Thymus (tissue), 2 donors: ENCODE measurements around the gene CENPVL1. TPM values are rescaled to one million over a fixed set of nuclear protein-coding genes. Genes with fewer than 3 reads are reported as not detected.

Experiments
- polyA plus RNA-seq: library from polyadenylated mRNA; stranded (reverse); fragments of 200-250 nt; gene quantifications from one replicate; pipeline ENCODE4 v1.2.3, GENCODE V29; 2013
- total RNA-seq: library from RNA; stranded (reverse); fragments of 120-200 nt; gene quantifications from one replicate; pipeline ENCODE4 v1.2.4, GENCODE V29; 2013
- donor health status: healthy.

Gene CENPVL1
- total and polyA plus RNA-seq, 2 donors, result 0.24 to 0.41 TPM

Other genes starting within 250 kb of the CENPVL1 start
- 5.2 TPM for gene NUDT11, start 213.9 kb upstream of the CENPVL1 start, total RNA-seq
- gene NUDT11, start 213.9 kb upstream of the CENPVL1 start, polyA plus RNA-seq, result 3.0 TPM
- 0.14 TPM for gene CENPVL3, start 91.6 kb upstream of the CENPVL1 start, total RNA-seq
- 0.02 TPM for gene CENPVL3, start 91.6 kb upstream of the CENPVL1 start, polyA plus RNA-seq
- gene CENPVL2, start 27.7 kb upstream of the CENPVL1 start, total RNA-seq, result 0.24 TPM
- 0.41 TPM for gene CENPVL2, start 27.7 kb upstream of the CENPVL1 start, polyA plus RNA-seq
- gene GSPT2, start 32.9 kb downstream of the CENPVL1 start, total RNA-seq, result 10.5 TPM
- 18.8 TPM for gene GSPT2, start 32.9 kb downstream of the CENPVL1 start, polyA plus RNA-seq
- gene MAGED1, start 183.1 kb downstream of the CENPVL1 start, total RNA-seq, result 50.7 TPM
- gene MAGED1, start 183.1 kb downstream of the CENPVL1 start, polyA plus RNA-seq, result 33.0 TPM